ENCODE results near the gene OSBPL3.

DNA sequence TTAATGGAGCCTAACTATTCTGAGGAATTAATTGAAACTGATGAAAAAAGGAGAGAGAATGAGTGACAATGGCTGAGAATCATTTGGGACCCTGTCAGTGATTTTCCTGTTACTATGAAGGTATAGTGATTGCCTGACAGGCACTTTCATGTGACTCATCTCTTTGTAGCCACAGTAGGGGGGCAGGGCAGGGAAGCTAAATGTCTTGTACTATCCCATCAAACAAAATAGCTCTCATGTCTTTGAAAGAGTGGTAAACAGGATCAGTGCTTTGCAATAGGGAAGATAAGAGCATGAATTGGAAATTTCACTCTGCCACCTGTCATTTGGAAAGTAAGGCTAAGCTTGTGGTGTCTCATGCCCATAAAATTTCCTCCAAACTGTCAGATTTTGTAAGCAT is 128.2 kb downstream of the OSBPL3 start:
- TF ChIP-seq POLR2A (IDR thresholded peaks at IDR 0.05) (no peak), CTCF (IDR thresholded peaks at IDR 0.05) (no peak)

Data from body of pancreas (tissue), 4 donors.